ENCODE data around the gene CDK6.

CDK6 gene

DNA sequence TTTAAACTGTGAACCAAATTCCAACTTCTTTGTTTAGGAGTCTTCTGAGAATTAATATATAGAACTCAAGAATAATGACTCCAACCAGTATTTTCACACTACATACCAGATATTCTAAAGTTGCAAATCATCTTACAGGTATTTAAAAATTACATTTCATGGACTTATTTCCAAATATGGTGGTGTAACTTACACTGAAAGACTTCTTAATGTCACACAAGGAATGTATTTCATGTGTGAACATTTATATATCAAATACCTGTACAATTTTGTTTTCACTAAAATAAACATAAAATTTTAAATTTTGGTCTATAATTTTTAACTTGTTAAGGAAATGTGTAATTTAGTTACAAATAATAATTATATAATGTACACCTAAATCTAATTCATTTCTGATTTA lies 2.6 kb upstream of the CDK6 start:
- Mint-ChIP-seq H3K27me3 (no peaks in the 10 kb centered on the region), H3K4me1 (peaks cover 13% of the 10 kb centered on the region), H3K9me3 (peaks cover 1% of the 10 kb centered on the region), H3K36me3 (no peaks in the 10 kb centered on the region), H3K4me3 (no peak overlapping the region), H3K27ac (no peak overlapping the region)
- DNase-seq (ENCODE audit: low spot score in 2 of 2) (no peak), ATAC-seq (ENCODE audit: low read depth) (no peak)

- Mint-ChIP-seq H3K4me3 (peak overlapping the region; percentile 80), H3K27ac (peak overlapping the region; percentile 51)
These were observed 802 bp upstream of the CDK6 start for GRCh38 chr7:92837000-92837749.

DNA sequence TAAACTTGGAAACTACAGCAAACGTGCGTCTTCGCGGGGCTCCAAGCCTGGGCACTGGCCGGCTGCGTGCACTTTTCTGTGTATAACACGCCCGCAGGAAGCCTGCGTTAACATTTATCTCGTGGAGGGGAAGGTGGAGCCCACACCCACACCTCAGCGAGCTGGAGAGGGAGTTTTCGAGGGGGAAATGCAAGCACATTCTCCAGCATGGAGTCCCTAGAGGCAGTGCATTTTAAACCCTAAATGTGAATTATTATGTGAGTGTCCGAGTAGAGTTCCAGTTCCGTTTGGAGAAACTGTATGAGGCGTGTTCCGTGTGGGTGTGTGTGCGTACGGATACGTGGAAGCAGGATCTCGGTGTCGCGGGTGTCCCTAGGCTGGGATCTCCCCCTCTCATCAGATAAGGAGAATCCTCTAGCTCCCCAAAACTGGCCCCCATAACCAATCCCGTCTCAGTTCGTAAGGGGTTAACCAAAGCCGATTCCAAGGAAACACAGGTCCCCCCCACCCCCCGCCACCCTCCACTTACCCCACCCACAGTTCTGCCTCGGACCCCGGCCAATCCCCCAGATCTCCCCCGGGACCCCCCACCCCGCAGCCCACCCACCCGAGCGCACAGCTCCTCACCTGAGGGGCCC lies 403 bp downstream of the CDK6 start:
- Mint-ChIP-seq H3K27me3 (no peaks in the 10 kb centered on the region), H3K4me1 (peaks cover 33% of the 10 kb centered on the region), H3K9me3 (no peaks in the 10 kb centered on the region), H3K4me3 (peak overlapping the region; percentile 95), H3K27ac (peak overlapping the region; percentile 83), H3K36me3 (no peaks in the 10 kb centered on the region)
- ATAC-seq (ENCODE audit: low read depth) (peak; percentile 27), DNase-seq (ENCODE audit: low spot score in 2 of 2) (peak; percentile 18 to 27)

More at GRCh38 chr7:92837000-92837749, 802 bp upstream of the CDK6 start:
- Mint-ChIP-seq H3K4me1 (peaks cover 26% of the 10 kb centered on the region), H3K9me3 (no peaks in the 10 kb centered on the region), H3K27me3 (no peaks in the 10 kb centered on the region), H3K36me3 (no peaks in the 10 kb centered on the region)
- no peak for ATAC-seq (ENCODE audit: low read depth)
- DNase-seq (ENCODE audit: low spot score in 2 of 2): no peak

DNA sequence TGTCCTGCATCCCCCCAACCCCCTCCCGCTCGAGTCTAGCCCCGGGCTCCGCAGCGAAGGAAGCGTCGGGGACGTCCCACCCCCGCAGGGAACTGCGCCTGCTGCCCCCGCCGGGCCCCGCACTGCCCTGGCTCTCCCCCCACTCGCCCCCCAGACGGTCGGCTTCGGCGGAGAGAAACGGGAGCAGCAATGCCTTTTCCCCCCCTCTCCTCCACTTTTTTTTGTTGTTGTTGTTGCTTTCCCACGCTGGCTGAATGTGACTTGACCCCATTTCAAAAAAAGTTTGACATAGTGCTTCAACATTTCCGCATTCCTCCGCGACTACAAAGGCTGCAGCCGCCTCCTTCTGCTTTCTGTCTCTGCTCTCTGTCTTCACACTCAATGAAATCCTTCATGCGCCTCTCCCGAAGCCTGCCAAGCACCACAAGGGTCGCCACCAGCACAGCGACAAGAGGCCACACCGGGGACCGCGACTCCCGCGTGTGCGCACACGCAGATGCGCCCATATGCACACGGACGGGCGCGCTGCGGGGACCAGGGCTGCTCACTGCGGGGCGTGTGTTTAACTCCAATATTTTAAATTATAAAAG lies 1.0 kb downstream of the CDK6 start:
- H3K27ac Mint-ChIP-seq: peak overlapping the region; percentile 83
- DNase-seq (ENCODE audit: low spot score in 2 of 2) (peak; percentile 21 to 41), ATAC-seq (ENCODE audit: low read depth) (peak; percentile 21)
- no peaks in the 10 kb centered on the region for H3K27me3 Mint-ChIP-seq
- H3K9me3 Mint-ChIP-seq: no peaks in the 10 kb centered on the region
- no peaks in the 10 kb centered on the region for H3K36me3 Mint-ChIP-seq
- peak overlapping the region; percentile 95 for H3K4me3 Mint-ChIP-seq
- H3K4me1 Mint-ChIP-seq: peaks cover 34% of the 10 kb centered on the region

- H3K9me3 Mint-ChIP-seq: no peaks in the 10 kb centered on the region
- no peak overlapping the region for H3K27ac Mint-ChIP-seq
- no peaks in the 10 kb centered on the region for H3K27me3 Mint-ChIP-seq
- peak overlapping the region; percentile 95 for H3K4me3 Mint-ChIP-seq
- peaks cover 34% of the 10 kb centered on the region for H3K4me1 Mint-ChIP-seq
- DNase-seq (ENCODE audit: low spot score in 2 of 2) (peak in 1 of 2 donors; percentile 29), ATAC-seq (ENCODE audit: low read depth) (no peak)
- H3K36me3 Mint-ChIP-seq: no peaks in the 10 kb centered on the region
These were observed 1.7 kb downstream of the CDK6 start for GRCh38 chr7:92834507-92835260.

GRCh38 chr7:92833766-92834506 lies 2.4 kb downstream of the CDK6 start:
- Mint-ChIP-seq H3K4me1 (peaks cover 34% of the 10 kb centered on the region), H3K4me3 (peak overlapping the region; percentile 95), H3K27ac (peak overlapping the region; percentile 81), H3K27me3 (no peaks in the 10 kb centered on the region), H3K9me3 (no peaks in the 10 kb centered on the region), H3K36me3 (no peaks in the 10 kb centered on the region)
- ATAC-seq (ENCODE audit: low read depth) (peak; percentile 31), DNase-seq (ENCODE audit: low spot score in 2 of 2) (peak; percentile 41 to 58)

DNA sequence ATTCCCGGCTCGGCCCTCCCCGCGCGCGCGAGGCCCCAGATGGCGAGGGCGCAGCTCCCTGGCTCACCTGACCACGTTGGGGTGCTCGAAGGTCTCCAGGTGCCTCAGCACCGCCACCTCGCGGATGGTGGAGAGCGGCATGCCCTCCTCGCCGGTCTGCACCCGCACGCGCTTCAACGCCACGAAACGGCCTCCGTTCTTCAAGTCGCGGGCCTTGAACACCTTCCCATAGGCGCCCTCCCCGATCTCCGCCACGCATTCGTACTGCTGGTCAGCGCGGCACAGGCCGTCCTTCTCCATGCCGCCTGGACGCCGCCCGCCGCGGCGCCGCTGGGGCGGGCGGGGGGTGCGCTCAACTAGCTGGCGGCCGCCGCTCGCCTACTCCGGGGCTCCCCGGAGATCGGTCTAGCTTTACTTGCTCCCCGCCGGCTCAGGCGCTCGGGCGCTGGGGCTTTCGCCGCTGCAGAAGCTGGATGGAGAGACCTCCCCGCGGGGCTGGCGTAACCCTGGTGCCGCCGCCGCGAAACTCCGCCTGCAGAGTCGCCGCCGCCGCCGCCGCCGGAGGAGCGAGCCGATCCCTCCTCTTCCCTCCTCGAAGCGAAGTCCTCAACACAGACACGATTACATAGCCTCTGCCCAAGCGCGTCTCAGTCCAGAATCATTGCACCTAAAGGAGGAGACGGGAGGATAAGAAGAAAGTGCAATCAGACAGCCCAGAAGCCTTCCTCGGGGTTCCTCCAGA lies 3.2 kb downstream of the CDK6 start:
- peaks cover 34% of the 10 kb centered on the region for H3K4me1 Mint-ChIP-seq
- DNase-seq (ENCODE audit: low spot score in 2 of 2) (peak; percentile 81 to 89), ATAC-seq (ENCODE audit: low read depth) (peak; percentile 75)

GRCh38 chr7:92832534-92833023 lies 3.8 kb downstream of the CDK6 start:
- H3K4me1 Mint-ChIP-seq: peaks cover 34% of the 10 kb centered on the region
- H3K4me3 Mint-ChIP-seq: peak overlapping the region; percentile 95
- no peaks in the 10 kb centered on the region for H3K36me3 Mint-ChIP-seq
- H3K27ac Mint-ChIP-seq: peak overlapping the region; percentile 81
- H3K27me3 Mint-ChIP-seq: no peaks in the 10 kb centered on the region
- DNase-seq (ENCODE audit: low spot score in 2 of 2) (no peak), ATAC-seq (ENCODE audit: low read depth) (peak; percentile 1)
- H3K9me3 Mint-ChIP-seq: no peaks in the 10 kb centered on the region

More for the DNA sequence above, 3.2 kb downstream of the CDK6 start:
- Mint-ChIP-seq H3K27ac (peak overlapping the region; percentile 81), H3K4me3 (peak overlapping the region; percentile 95), H3K36me3 (no peaks in the 10 kb centered on the region), H3K27me3 (no peaks in the 10 kb centered on the region), H3K9me3 (no peaks in the 10 kb centered on the region)

GRCh38 chr7:92831716-92832533 lies 4.4 kb downstream of the CDK6 start:
- Mint-ChIP-seq H3K27ac (peak overlapping the region; percentile 81), H3K36me3 (no peaks in the 10 kb centered on the region), H3K9me3 (no peaks in the 10 kb centered on the region), H3K4me3 (peak overlapping the region; percentile 95), H3K27me3 (no peaks in the 10 kb centered on the region), H3K4me1 (peaks cover 30% of the 10 kb centered on the region)
- ATAC-seq (ENCODE audit: low read depth) (no peak), DNase-seq (ENCODE audit: low spot score in 2 of 2) (no peak)

- Mint-ChIP-seq H3K27me3 (no peaks in the 10 kb centered on the region), H3K9me3 (no peaks in the 10 kb centered on the region), H3K27ac (no peak overlapping the region), H3K36me3 (no peaks in the 10 kb centered on the region), H3K4me1 (peaks cover 32% of the 10 kb centered on the region), H3K4me3 (no peak overlapping the region)
- ATAC-seq (ENCODE audit: low read depth) (no peak), DNase-seq (ENCODE audit: low spot score in 2 of 2) (no peak)
These were observed 5.8 kb downstream of the CDK6 start for GRCh38 chr7:92830532-92831110.

DNA sequence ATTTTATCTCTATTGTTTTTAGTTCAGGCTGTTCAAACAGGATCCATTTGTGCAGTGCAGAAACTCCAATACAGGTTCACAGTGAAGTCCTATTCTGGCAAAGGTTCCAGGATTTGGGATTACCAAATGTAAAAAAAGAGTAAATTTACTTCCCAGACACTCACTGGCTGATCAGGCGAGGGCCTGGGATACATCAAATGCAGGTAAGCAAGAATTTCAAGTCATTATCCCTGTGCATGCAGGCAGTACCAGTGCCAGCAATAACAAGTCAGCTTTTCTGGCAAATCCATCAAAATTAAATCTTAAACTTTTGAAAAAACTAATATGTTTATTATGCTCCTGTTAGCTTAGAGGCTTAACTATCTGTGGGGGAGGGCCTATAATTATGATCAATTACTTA lies 6.3 kb downstream of the CDK6 start:
- H3K9me3 Mint-ChIP-seq: no peaks in the 10 kb centered on the region
- no peaks in the 10 kb centered on the region for H3K36me3 Mint-ChIP-seq
- ATAC-seq (ENCODE audit: low read depth) (no peak), DNase-seq (ENCODE audit: low spot score in 2 of 2) (no peak)
- no peak overlapping the region for H3K27ac Mint-ChIP-seq
- H3K27me3 Mint-ChIP-seq: no peaks in the 10 kb centered on the region
- peaks cover 30% of the 10 kb centered on the region for H3K4me1 Mint-ChIP-seq
- H3K4me3 Mint-ChIP-seq: no peak overlapping the region

All from memory B cell (primary cell).